ENCODE measurements around the gene GID8.

GID8 gene

DNA sequence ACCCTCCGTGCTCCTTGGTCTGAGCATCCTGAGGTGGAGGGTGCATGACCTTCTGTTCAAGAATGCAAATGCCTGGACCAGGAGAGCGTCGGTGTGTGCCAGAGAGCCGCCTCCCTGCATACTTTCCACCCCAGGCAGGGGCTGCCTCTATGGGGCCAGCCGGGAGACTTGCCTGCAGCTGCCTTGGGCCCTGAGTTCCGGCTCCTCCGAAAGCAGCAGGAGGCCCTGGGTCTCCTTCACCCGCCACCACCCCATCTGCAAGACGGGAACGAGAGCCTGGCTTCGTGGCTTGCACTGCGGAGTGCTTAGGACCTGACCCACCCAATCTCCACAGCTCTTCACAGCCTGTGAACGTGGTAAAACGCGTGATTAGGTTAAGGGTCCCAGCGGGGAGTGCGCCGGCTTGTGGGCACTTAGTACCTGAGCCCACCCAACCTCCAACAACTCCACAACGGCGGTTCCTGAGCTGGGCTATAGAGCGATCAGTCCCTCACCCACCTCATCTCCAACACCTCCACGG lies 52.4 kb downstream of the GID8 start:
- Histone ChIP-seq H3K4me2 (ENCODE audit: low read length) (no peak overlapping the region), H3K79me2 (ENCODE audit: control insufficient read depth, low read length) (no peaks in the 10 kb centered on the region), H3F3A (ENCODE audit: control insufficient read depth, insufficient read depth) (no peaks in the 10 kb centered on the region), H3K9me3 (ENCODE audit: control insufficient read depth, insufficient read depth, low read length) (no peaks in the 10 kb centered on the region), H3K27me3 (ENCODE audit: control insufficient read depth, low read length) (peaks cover 13% of the 10 kb centered on the region), H3K4me1 (ENCODE audit: control insufficient read depth, low read length) (peaks cover 5% of the 10 kb centered on the region; the same call in 1 of the 2 replicates), H3K4me3 (ENCODE audit: low read length) (no peak overlapping the region), H4K20me1 (ENCODE audit: control insufficient read depth, insufficient read depth, low read depth, low read length) (no peaks in the 10 kb centered on the region), H3K27ac (ENCODE audit: low read depth, low read length) (no peak overlapping the region), H3K9me2 (replicated peaks; ENCODE audit: control insufficient read depth, low read length) (no peaks in the 10 kb centered on the region), H3K36me3 (ENCODE audit: control insufficient read depth, low read length) (no peaks in the 10 kb centered on the region)
- TF ChIP-seq, protein P1, sequence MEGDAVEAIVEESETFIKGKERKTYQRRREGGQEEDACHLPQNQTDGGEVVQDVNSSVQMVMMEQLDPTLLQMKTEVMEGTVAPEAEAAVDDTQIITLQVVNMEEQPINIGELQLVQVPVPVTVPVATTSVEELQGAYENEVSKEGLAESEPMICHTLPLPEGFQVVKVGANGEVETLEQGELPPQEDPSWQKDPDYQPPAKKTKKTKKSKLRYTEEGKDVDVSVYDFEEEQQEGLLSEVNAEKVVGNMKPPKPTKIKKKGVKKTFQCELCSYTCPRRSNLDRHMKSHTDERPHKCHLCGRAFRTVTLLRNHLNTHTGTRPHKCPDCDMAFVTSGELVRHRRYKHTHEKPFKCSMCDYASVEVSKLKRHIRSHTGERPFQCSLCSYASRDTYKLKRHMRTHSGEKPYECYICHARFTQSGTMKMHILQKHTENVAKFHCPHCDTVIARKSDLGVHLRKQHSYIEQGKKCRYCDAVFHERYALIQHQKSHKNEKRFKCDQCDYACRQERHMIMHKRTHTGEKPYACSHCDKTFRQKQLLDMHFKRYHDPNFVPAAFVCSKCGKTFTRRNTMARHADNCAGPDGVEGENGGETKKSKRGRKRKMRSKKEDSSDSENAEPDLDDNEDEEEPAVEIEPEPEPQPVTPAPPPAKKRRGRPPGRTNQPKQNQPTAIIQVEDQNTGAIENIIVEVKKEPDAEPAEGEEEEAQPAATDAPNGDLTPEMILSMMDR (IDR thresholded peaks at IDR 0.05; ENCODE audit: low read depth, low read length, poor library complexity, severe bottlenecking): no peak
- no peak for TF ChIP-seq EZH2phosphoT487 (IDR thresholded peaks at IDR 0.05; ENCODE audit: borderline replicate concordance, low read length)

- Histone ChIP-seq H3F3A (ENCODE audit: control insufficient read depth, insufficient read depth) (no peaks in the 10 kb centered on the region), H3K36me3 (ENCODE audit: control insufficient read depth, low read length) (no peaks in the 10 kb centered on the region), H3K4me1 (ENCODE audit: control insufficient read depth, low read length) (no peaks in the 10 kb centered on the region), H3K27me3 (ENCODE audit: control insufficient read depth, low read length) (peaks cover 13% of the 10 kb centered on the region), H3K4me2 (ENCODE audit: low read length) (no peak overlapping the region), H3K9me3 (ENCODE audit: control insufficient read depth, insufficient read depth, low read length) (no peaks in the 10 kb centered on the region), H3K79me2 (ENCODE audit: control insufficient read depth, low read length) (no peaks in the 10 kb centered on the region), H3K27ac (ENCODE audit: low read depth, low read length) (no peak overlapping the region), H3K4me3 (ENCODE audit: low read length) (no peak overlapping the region), H4K20me1 (ENCODE audit: control insufficient read depth, insufficient read depth, low read depth, low read length) (no peaks in the 10 kb centered on the region), H3K9me2 (replicated peaks; ENCODE audit: control insufficient read depth, low read length) (no peaks in the 10 kb centered on the region)
- TF ChIP-seq EZH2phosphoT487 (IDR thresholded peaks at IDR 0.05; ENCODE audit: borderline replicate concordance, low read length): no peak
- TF ChIP-seq, protein P1 (IDR thresholded peaks at IDR 0.05; ENCODE audit: low read depth, low read length, poor library complexity, severe bottlenecking): no peak
These were observed 53.4 kb downstream of the GID8 start for GRCh38 chr20:62991196-62991807.

GRCh38 chr20:62991863-62992262 lies 53.9 kb downstream of the GID8 start:
- H3K9me3 ChIP-seq (ENCODE audit: control insufficient read depth, insufficient read depth, low read length): no peaks in the 10 kb centered on the region
- H3K79me2 ChIP-seq (ENCODE audit: control insufficient read depth, low read length): no peaks in the 10 kb centered on the region
- no peaks in the 10 kb centered on the region for H3K4me1 ChIP-seq (ENCODE audit: control insufficient read depth, low read length)
- no peaks in the 10 kb centered on the region for H3K36me3 ChIP-seq (ENCODE audit: control insufficient read depth, low read length)
- H3K4me3 ChIP-seq (ENCODE audit: low read length): no peak overlapping the region
- H3K27ac ChIP-seq (ENCODE audit: low read depth, low read length): no peak overlapping the region
- no peaks in the 10 kb centered on the region for H3F3A ChIP-seq (ENCODE audit: control insufficient read depth, insufficient read depth)
- no peaks in the 10 kb centered on the region for H4K20me1 ChIP-seq (ENCODE audit: control insufficient read depth, insufficient read depth, low read depth, low read length)
- H3K9me2 ChIP-seq (replicated peaks; ENCODE audit: control insufficient read depth, low read length): no peaks in the 10 kb centered on the region
- peaks cover 13% of the 10 kb centered on the region for H3K27me3 ChIP-seq (ENCODE audit: control insufficient read depth, low read length)
- no peak for TF ChIP-seq EZH2phosphoT487 (IDR thresholded peaks at IDR 0.05; ENCODE audit: borderline replicate concordance, low read length)
- TF ChIP-seq, protein P1 (IDR thresholded peaks at IDR 0.05; ENCODE audit: low read depth, low read length, poor library complexity, severe bottlenecking): no peak
- H3K4me2 ChIP-seq (ENCODE audit: low read length): no peak overlapping the region
